ENCODE data around the gene NPPA. TPM values are rescaled to one million over a fixed set of nuclear protein-coding genes. Genes with fewer than 3 reads are reported as not detected.

NPPA gene
- total RNA-seq, 1 experiment from 2014 or later = not detected

- BruUV-seq (replicated peaks) = no TSS peak
- CTCF ChIA-PET = interaction anchor here (0.5 kb wide), 1 partner anchor 17 kb away, joined by 3 read pairs; no protein-coding TSS in a partner anchor
- H3K4me3 Mint-ChIP-seq (ENCODE audit: unreplicated experiment) = no peak overlapping the region
- Histone ChIP-seq H3K9me3 (no peaks in the 10 kb centered on the region), H3K36me3 (ENCODE audit: control insufficient read depth, insufficient read depth, low read length) (no peaks in the 10 kb centered on the region), H3K4me1 (no peaks in the 10 kb centered on the region), H3K27me3 (replicated peaks; ENCODE audit: control insufficient read depth, insufficient read depth, low read length) (no peaks in the 10 kb centered on the region), H3K4me3 (ENCODE audit: low read depth, low read length) (no peak overlapping the region)
- DNase-seq = no peak
- H3K27ac Mint-ChIP-seq (ENCODE audit: unreplicated experiment) = no peak overlapping the region
- H3K9me3 Mint-ChIP-seq (ENCODE audit: unreplicated experiment) = no peaks in the 10 kb centered on the region
- no peaks in the 10 kb centered on the region for H3K4me1 Mint-ChIP-seq (ENCODE audit: low read depth, unreplicated experiment)
- intact Hi-C loops (cut with micrococcal nuclease; ENCODE audit: unreplicated experiment) = no loop called here
- no peaks in the 10 kb centered on the region for H3K36me3 Mint-ChIP-seq (ENCODE audit: insufficient read depth, unreplicated experiment)
- POLR2A ChIA-PET = no interaction called here
- no peaks in the 10 kb centered on the region for H3K27me3 Mint-ChIP-seq (ENCODE audit: insufficient read depth, unreplicated experiment)
- no peak for TF ChIP-seq CTCF (IDR thresholded peaks at IDR 0.05; ENCODE audit: insufficient read depth in 1 of 2, low read depth in 1 of 2, low read length in 1 of 2, severe bottlenecking in 1 of 2, unreplicated experiment in 1 of 2)
These were observed 27.0 kb upstream of the NPPA start for GRCh38 chr1:11874624-11875023.

GRCh38 chr1:11874258-11874562, 26.6 kb upstream of the NPPA start:
- intact Hi-C loops (cut with micrococcal nuclease; ENCODE audit: unreplicated experiment) = no loop called here
- no peak for TF ChIP-seq CTCF (IDR thresholded peaks at IDR 0.05; ENCODE audit: insufficient read depth in 1 of 2, low read depth in 1 of 2, low read length in 1 of 2, severe bottlenecking in 1 of 2, unreplicated experiment in 1 of 2)
- Histone ChIP-seq H3K9me3 (no peaks in the 10 kb centered on the region), H3K27me3 (replicated peaks; ENCODE audit: control insufficient read depth, insufficient read depth, low read length) (no peaks in the 10 kb centered on the region), H3K36me3 (ENCODE audit: control insufficient read depth, insufficient read depth, low read length) (no peaks in the 10 kb centered on the region), H3K4me1 (no peaks in the 10 kb centered on the region), H3K4me3 (ENCODE audit: low read depth, low read length) (no peak overlapping the region)
- no peaks in the 10 kb centered on the region for H3K36me3 Mint-ChIP-seq (ENCODE audit: insufficient read depth, unreplicated experiment)
- no peaks in the 10 kb centered on the region for H3K9me3 Mint-ChIP-seq (ENCODE audit: unreplicated experiment)
- no peak overlapping the region for H3K4me3 Mint-ChIP-seq (ENCODE audit: unreplicated experiment)
- H3K4me1 Mint-ChIP-seq (ENCODE audit: low read depth, unreplicated experiment) = no peaks in the 10 kb centered on the region
- POLR2A ChIA-PET = no interaction called here
- H3K27ac Mint-ChIP-seq (ENCODE audit: unreplicated experiment) = no peak overlapping the region
- CTCF ChIA-PET = no interaction called here
- no peaks in the 10 kb centered on the region for H3K27me3 Mint-ChIP-seq (ENCODE audit: insufficient read depth, unreplicated experiment)
- no peak for DNase-seq
- no TSS peak for BruUV-seq (replicated peaks)

DNA sequence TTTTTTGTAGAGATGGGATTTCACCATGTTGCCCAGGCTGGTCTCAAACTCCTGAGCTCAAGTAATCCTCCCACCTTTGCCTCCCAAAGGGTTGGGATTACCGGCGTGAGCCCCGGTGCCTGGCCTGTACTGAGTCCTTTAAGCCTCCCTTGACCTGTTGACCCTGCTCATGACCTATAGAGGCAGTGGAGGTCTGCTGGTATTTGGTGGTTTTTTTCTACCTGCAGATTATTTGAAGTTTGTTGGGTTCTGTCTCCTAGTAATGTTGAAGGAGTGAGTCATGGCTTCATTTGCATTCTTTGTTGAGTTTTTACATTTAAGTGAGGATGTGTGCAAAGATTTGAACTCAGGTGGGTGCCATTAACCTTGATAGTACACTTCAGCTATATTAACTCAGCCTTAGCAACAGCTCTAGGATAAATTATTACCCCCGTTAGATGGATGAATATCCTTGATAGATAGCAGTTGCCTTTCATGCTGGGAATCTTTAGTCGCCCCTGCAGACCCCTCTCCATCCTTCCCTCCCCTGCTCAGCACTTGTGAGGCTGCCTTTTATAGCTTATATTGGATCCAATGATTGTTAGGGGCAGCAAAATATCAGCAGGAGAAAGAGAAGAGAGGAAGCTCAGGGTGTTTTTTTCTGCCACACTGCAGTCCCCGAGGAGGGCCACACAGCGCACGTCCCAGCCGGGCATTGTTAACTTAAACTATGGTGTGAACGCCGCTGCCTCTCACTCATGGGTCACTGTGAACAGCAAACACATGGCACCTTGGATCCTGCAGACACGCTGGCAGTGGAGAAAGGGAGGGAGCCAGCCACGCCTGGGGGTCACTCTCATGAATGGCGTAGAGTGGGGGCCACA, 26.0 kb upstream of the NPPA start:
- intact Hi-C loops (cut with micrococcal nuclease; ENCODE audit: unreplicated experiment) = no loop called here
- Mint-ChIP-seq H3K27me3 (ENCODE audit: insufficient read depth, unreplicated experiment) (no peaks in the 10 kb centered on the region), H3K4me3 (ENCODE audit: unreplicated experiment) (no peak overlapping the region), H3K27ac (ENCODE audit: unreplicated experiment) (no peak overlapping the region), H3K36me3 (ENCODE audit: insufficient read depth, unreplicated experiment) (no peaks in the 10 kb centered on the region), H3K9me3 (ENCODE audit: unreplicated experiment) (no peaks in the 10 kb centered on the region), H3K4me1 (ENCODE audit: low read depth, unreplicated experiment) (no peaks in the 10 kb centered on the region)
- BruUV-seq (replicated peaks) = no TSS peak
- Histone ChIP-seq H3K4me1 (no peaks in the 10 kb centered on the region), H3K36me3 (ENCODE audit: control insufficient read depth, insufficient read depth, low read length) (no peaks in the 10 kb centered on the region), H3K27me3 (replicated peaks; ENCODE audit: control insufficient read depth, insufficient read depth, low read length) (no peaks in the 10 kb centered on the region), H3K9me3 (no peaks in the 10 kb centered on the region), H3K4me3 (ENCODE audit: low read depth, low read length) (no peak overlapping the region)
- peak in 1 of 2 experiments; percentile 0 for TF ChIP-seq CTCF (IDR thresholded peaks at IDR 0.05; ENCODE audit: insufficient read depth in 1 of 2, low read depth in 1 of 2, low read length in 1 of 2, severe bottlenecking in 1 of 2, unreplicated experiment in 1 of 2)
- no peak for DNase-seq
- POLR2A ChIA-PET = no interaction called here
- CTCF ChIA-PET = interaction anchor here (1.2 kb wide), 1 partner anchor 71 kb away, joined by 5 read pairs; no protein-coding TSS in a partner anchor

Measured in Caco-2 (cell line).